Measurements from ENCODE around the gene GPR150.
"Not testable (repeated sequence)": the region's sequence is repeated elsewhere in the genome, so short reads cannot be mapped to it uniquely, and the experiment has no call there.

The GPR150 gene

GRCh38 chr5:95624368-95624767, 4.5 kb downstream of the GPR150 start:
- DNase-seq (ENCODE audit: low read depth), result no peak

GRCh38 chr5:95626701-95627100, 6.8 kb downstream of the GPR150 start:
- DNase-seq (ENCODE audit: low read depth), result no peak

- no peak for DNase-seq (ENCODE audit: low read depth)
These were observed 8.3 kb downstream of the GPR150 start for GRCh38 chr5:95627971-95628810.

DNA sequence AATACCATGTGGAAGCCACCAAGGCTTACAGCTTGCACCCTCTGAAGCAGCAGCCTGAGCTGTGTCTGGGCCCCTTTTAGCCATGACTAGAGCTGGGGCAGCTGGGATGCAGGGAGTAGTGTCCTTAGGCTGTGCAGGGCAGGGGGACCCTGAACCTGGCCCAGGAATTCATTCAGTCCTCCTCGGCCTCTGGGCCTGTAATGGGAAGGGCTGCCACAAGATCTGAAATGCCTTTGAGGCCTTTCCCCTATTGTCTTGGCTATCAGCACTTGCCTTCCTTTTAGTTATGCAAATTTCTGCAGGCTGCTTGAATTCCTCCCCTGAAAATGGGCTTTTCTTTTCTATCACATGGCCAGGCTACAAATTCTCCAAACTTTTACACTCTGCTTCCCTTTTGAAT, 9.0 kb downstream of the GPR150 start:
- no peak for DNase-seq (ENCODE audit: low read depth)

DNA sequence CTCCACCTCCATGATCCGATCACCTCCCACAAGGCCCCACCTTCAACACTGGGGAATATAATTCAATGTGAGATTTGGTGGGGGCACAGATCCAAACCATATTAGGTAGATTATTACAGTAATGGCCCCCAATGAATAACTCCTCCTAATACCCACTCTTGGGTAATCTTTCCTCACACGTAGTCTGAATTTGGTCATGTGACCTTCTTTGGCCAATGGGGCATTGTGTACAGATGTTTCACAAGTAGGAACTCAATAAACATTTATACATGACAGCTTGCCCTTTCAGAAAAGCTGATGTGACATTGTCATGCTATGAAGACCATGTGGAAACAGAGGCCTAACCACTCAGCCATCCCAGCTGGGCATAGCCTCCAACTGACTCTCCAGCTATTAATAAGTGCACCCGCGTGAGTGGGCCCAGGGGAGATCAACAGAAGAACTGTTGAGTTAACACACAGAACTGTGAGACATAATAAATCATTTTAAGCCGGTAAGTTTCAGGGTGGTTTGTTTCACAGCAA, 10.6 kb downstream of the GPR150 start:
- DNase-seq (ENCODE audit: low read depth), result no peak

GRCh38 chr5:95631255-95631958, 11.5 kb downstream of the GPR150 start:
- DNase-seq (ENCODE audit: low read depth), result no peak

GRCh38 chr5:95631991-95632675, 12.2 kb downstream of the GPR150 start:
- DNase-seq (ENCODE audit: low read depth), result peak; percentile 24

GRCh38 chr5:95632942-95633341, 13.1 kb downstream of the GPR150 start:
- DNase-seq (ENCODE audit: low read depth), result not testable (repeated sequence)

DNA sequence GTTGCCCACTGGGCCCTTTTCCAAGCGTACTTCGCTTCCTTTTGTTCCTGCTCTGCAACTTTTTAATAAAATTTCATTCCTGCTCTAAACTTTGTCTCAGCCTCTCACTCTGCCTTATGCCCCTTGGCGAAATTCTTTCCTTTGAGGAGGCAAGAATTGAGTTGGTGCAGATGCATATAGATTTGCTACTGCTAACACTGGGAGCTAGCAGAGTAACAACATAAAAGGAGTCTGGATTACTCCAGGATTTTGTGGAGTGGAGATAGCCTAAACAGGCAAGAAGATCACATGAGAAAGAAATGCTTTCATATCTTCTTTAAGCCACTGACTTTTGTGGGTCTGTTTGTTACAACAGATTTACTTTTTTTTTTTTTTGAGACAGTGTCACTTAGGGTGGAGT, 13.8 kb downstream of the GPR150 start:
- no peak for DNase-seq (ENCODE audit: low read depth)

DNA sequence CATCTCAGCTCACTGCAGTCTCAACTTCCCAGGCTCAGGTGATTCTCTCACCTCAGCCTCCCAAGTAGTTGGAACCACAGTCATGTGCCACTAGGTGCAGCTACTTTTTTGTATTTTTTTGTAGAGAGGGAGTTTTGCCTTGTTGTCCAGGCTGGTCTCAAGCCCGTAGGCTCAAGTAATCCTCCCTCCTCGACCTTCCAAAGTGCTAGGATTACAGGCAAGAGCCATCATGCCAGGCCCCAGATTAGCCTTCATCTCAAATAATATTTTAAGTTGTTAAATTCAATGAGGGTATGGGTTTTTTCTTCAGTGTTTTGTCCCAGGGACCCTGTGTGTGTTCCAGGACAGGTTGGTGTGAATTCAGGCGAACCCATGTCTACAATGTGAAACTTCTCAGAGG, 14.2 kb downstream of the GPR150 start:
- no peak for DNase-seq (ENCODE audit: low read depth)

DNA sequence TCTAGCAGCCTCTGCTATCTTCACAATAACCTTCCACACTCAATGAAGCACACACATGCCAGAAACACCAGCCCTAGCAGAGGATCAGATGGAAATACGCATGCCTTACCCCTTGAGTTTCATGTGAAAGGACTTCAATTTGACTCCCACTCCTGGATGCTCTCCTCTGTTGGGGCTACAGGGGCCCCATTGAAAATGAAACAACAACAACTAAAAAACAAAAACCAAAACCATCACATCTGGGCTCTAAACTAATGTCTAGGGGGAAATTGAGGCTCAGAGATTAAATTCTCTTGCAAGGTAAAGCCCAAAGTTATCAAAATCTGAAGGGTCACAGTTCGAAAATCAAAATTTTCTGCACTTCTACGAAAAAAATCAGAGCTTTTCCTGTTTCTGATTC, 18.7 kb downstream of the GPR150 start:
- DNase-seq (ENCODE audit: low read depth), result no peak

DNA sequence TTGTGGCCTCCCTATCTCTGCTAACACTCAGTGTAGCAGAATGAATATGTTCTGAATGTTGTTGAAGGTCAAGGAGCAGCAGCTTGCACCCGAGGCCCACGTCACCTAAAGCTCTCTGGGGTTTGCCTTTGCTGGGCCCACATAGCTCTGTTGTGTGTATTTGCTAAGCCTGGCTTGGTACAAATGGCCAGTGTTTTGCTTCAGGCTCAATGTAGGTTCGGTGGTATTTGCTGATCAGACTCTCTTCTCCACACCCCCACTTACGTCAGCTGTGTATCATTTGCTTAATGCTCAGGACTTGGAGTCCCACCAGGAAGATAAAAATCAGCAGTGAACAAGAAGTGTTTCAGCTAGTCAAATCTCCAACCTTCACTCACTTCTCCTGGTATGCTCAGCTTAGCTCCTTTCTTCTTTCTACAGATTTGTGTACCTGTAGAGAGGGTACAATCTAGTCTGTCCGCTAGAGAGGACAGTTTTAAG, 21.9 kb downstream of the GPR150 start:
- DNase-seq (ENCODE audit: low read depth), result no peak

GRCh38 chr5:95643152-95643551, 23.3 kb downstream of the GPR150 start:
- no peak for DNase-seq (ENCODE audit: low read depth)

GRCh38 chr5:95644351-95645042, 24.6 kb downstream of the GPR150 start:
- peak; percentile 25 for DNase-seq (ENCODE audit: low read depth)

- not testable (repeated sequence) for DNase-seq (ENCODE audit: low read depth)
These were observed 26.3 kb downstream of the GPR150 start for GRCh38 chr5:95646226-95646568.

DNA sequence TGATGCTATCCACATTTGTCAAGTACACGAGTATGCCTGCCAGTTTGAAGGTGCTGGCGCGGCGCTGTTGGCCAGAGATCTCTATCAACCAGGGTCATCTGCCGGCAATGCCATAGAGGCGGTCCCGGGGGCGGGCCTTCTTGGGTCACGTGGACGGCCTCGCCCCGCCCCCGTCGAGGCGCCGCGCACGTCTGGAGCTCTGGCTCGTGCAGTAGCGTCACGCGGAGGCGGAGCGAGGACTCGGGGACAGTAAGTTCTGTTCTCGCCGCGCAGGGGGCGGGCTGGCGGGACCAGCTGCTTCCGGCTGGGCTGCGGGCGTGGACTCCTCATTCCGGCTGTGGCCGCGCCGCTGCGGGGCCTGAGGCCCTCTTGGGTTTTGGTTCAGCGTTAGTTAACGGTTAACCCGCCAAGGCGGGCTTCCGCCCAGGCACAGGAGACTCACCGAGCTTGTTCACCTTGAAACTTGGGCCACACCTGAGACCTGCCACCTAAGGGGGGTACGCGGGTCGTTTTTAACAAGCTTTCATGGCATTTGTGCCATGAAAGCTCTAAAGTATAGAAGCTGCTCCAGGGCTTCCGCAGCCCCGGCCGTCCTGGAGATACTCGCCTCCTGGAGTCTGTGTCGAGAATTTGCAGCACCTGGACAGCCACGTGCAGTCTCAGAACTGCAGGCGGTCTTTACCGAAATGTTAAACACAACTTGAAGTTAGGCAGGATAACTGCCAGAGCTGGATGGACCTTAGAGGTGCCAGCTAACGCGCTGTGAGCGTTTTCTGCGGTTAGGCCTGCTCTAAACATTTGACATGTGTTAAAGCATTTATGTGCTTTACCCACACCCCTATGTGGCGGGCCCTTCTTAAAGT, 26.9 kb downstream of the GPR150 start, which contains the start of gene RFESD:
TSS of gene RFESD (plus strand) at position 209 of the 863 bp plus-strand sequence. CDS start 5,495 bp downstream, outside the sequence.
- DNase-seq (ENCODE audit: low read depth), result peak; percentile 93

DNA sequence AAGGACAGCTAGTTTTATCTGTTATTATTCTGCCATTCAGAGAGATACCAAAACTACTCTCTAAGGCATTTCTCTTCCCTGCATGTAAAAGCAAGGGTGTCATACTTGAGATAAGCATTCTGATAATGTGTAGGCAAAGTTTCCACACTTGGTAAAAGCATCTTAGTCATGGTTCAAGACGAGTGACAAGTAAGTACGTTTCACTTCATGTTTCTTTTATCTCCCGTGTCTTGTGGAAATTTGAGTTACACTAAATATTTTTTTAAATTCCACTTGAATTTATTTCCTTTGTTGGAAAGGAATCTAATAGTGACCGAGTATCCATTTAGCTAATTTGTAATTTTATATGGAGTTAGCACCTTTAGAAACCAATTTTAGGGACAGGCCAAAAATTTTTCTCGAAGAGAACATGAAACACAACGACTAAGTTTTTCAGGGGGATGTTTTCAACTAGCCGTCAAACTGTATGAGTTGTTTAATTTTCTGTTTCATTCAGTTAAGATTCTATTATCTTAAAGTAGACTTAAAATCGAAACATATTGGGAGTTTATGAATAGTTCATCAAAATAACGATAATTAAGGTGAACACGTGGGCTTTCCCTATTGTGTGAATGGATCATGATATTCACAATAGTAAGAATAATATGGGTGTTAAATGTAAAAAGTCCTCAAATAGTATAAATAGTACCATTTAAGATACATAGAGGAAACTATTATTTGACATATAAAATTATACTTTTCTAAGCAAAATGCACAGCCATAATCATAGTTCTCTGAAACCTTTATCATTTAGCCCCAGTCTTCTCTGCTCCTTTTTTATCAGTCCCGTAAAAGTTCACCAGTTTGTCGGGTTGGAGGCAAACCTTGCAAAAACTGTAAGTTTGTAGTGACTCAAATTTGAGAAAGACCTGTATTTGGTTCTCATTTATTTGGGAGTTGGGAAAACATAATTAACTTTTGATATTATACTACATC, 28.3 kb downstream of the GPR150 start:
- no peak for DNase-seq (ENCODE audit: low read depth)

DNA sequence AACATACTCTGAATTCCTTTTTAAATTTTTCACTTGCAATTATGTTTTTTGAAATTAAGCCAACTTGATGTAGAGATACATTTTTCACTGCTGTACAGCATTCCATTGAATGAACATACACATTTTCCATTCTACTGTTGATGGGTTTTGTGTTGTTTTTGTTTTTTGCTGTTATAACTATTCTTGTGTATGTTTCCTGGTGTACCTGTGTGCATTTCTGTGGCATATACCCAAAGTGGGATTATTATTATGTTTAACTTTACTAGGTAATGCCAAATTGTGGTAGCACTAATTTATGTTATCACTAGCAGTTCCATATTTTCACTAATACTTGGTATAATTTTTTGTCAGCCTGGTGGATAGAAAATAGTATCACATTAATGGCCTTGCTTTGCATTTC, 29.4 kb downstream of the GPR150 start:
- DNase-seq (ENCODE audit: low read depth), result no peak

DNA sequence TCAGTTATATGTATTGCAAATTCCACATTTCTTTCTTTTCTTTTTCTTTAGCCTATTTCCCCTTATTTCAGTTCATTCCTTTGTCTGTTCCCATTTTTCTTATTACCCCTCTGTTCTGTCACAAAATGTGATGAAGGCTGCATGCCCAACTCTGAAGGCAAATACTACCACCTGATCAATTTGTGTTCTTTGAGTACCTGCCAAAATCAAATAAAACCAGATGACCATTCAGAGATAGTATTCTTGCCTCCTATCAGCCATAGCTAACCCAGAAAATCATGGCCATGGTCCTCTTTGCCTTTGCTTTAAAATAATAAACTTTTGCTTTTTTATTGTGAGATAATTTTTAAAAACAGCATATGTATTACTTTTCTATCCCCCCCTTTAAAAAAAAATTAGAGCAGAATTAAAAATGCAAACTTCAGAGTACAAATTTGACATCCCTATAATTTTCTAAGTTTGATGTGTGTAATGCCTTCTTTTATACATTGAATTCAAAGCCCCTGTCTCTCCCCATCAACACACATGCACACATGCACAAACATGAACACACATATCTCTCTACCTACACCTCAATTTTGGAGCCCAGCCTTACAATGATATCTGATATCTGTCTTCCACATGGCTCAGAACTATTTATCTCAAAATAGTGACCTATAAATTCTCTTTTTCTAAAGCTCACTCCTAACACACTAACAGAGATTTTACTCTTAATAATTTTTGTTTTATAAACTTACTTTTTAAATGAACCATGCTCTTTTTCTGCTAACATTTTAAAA, 30.1 kb downstream of the GPR150 start:
- no peak for DNase-seq (ENCODE audit: low read depth)
